ENCODE results near the gene C9orf153. TPM values are rescaled to one million over a fixed set of nuclear protein-coding genes. Genes with fewer than 3 reads are reported as not detected.
A peak's percentile ranks its signal among the peaks of the same experiment; 100 is the strongest.

Gene C9orf153
- total and polyA plus RNA-seq, 2 of the 13 experiments (the other 11 are each of a cell fraction or from before 2014, with no cell fraction given): 0.17 to 0.44 TPM

DNA sequence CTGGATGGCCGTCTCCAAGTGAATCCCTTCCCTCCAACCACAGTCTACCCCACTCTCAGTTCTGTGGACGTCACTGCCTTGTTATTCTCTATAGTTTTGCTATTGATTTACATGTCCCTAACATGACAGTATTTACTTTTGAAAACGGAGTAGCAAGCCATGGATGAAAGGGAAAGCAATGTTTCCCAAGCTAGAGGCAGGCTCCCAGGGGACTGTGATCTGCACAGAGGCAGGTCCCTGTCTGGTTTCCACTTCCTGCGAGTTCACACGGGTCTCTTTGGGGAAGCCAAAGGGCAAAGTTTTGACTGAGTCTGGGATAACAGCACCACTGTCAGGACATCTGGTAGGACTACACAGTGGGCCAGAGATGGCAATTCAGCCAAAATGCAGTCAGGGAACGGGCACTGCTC lies 12.7 kb downstream of the C9orf153 start (continued):
- TF ChIP-seq, protein P1, sequence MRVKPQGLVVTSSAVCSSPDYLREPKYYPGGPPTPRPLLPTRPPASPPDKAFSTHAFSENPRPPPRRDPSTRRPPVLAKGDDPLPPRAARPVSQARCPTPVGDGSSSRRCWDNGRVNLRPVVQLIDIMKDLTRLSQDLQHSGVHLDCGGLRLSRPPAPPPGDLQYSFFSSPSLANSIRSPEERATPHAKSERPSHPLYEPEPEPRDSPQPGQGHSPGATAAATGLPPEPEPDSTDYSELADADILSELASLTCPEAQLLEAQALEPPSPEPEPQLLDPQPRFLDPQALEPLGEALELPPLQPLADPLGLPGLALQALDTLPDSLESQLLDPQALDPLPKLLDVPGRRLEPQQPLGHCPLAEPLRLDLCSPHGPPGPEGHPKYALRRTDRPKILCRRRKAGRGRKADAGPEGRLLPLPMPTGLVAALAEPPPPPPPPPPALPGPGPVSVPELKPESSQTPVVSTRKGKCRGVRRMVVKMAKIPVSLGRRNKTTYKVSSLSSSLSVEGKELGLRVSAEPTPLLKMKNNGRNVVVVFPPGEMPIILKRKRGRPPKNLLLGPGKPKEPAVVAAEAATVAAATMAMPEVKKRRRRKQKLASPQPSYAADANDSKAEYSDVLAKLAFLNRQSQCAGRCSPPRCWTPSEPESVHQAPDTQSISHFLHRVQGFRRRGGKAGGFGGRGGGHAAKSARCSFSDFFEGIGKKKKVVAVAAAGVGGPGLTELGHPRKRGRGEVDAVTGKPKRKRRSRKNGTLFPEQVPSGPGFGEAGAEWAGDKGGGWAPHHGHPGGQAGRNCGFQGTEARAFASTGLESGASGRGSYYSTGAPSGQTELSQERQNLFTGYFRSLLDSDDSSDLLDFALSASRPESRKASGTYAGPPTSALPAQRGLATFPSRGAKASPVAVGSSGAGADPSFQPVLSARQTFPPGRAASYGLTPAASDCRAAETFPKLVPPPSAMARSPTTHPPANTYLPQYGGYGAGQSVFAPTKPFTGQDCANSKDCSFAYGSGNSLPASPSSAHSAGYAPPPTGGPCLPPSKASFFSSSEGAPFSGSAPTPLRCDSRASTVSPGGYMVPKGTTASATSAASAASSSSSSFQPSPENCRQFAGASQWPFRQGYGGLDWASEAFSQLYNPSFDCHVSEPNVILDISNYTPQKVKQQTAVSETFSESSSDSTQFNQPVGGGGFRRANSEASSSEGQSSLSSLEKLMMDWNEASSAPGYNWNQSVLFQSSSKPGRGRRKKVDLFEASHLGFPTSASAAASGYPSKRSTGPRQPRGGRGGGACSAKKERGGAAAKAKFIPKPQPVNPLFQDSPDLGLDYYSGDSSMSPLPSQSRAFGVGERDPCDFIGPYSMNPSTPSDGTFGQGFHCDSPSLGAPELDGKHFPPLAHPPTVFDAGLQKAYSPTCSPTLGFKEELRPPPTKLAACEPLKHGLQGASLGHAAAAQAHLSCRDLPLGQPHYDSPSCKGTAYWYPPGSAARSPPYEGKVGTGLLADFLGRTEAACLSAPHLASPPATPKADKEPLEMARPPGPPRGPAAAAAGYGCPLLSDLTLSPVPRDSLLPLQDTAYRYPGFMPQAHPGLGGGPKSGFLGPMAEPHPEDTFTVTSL (CRISPR knock-in tag; IDR thresholded peaks at IDR 0.05; ENCODE audit: borderline replicate concordance): 0 out of 2 replicates have a peak, but pooled peaks have one; percentile 16
- TF ChIP-seq HMG20B (CRISPR knock-in tag; conservative IDR thresholded peaks at IDR 0.05) (no peak), ZNF136 (CRISPR knock-in tag; IDR thresholded peaks at IDR 0.05; ENCODE audit: low read depth) (no peak), STAG1 (CRISPR knock-in tag; IDR thresholded peaks at IDR 0.05) (peak; percentile 68), XRCC5 (optimal IDR thresholded peaks at IDR 0.05; ENCODE audit: low read length) (peak; percentile 49), ZNF816 (CRISPR knock-in tag; IDR thresholded peaks at IDR 0.05; ENCODE audit: borderline replicate concordance) (no peak)
- TF ChIP-seq, protein P2, sequence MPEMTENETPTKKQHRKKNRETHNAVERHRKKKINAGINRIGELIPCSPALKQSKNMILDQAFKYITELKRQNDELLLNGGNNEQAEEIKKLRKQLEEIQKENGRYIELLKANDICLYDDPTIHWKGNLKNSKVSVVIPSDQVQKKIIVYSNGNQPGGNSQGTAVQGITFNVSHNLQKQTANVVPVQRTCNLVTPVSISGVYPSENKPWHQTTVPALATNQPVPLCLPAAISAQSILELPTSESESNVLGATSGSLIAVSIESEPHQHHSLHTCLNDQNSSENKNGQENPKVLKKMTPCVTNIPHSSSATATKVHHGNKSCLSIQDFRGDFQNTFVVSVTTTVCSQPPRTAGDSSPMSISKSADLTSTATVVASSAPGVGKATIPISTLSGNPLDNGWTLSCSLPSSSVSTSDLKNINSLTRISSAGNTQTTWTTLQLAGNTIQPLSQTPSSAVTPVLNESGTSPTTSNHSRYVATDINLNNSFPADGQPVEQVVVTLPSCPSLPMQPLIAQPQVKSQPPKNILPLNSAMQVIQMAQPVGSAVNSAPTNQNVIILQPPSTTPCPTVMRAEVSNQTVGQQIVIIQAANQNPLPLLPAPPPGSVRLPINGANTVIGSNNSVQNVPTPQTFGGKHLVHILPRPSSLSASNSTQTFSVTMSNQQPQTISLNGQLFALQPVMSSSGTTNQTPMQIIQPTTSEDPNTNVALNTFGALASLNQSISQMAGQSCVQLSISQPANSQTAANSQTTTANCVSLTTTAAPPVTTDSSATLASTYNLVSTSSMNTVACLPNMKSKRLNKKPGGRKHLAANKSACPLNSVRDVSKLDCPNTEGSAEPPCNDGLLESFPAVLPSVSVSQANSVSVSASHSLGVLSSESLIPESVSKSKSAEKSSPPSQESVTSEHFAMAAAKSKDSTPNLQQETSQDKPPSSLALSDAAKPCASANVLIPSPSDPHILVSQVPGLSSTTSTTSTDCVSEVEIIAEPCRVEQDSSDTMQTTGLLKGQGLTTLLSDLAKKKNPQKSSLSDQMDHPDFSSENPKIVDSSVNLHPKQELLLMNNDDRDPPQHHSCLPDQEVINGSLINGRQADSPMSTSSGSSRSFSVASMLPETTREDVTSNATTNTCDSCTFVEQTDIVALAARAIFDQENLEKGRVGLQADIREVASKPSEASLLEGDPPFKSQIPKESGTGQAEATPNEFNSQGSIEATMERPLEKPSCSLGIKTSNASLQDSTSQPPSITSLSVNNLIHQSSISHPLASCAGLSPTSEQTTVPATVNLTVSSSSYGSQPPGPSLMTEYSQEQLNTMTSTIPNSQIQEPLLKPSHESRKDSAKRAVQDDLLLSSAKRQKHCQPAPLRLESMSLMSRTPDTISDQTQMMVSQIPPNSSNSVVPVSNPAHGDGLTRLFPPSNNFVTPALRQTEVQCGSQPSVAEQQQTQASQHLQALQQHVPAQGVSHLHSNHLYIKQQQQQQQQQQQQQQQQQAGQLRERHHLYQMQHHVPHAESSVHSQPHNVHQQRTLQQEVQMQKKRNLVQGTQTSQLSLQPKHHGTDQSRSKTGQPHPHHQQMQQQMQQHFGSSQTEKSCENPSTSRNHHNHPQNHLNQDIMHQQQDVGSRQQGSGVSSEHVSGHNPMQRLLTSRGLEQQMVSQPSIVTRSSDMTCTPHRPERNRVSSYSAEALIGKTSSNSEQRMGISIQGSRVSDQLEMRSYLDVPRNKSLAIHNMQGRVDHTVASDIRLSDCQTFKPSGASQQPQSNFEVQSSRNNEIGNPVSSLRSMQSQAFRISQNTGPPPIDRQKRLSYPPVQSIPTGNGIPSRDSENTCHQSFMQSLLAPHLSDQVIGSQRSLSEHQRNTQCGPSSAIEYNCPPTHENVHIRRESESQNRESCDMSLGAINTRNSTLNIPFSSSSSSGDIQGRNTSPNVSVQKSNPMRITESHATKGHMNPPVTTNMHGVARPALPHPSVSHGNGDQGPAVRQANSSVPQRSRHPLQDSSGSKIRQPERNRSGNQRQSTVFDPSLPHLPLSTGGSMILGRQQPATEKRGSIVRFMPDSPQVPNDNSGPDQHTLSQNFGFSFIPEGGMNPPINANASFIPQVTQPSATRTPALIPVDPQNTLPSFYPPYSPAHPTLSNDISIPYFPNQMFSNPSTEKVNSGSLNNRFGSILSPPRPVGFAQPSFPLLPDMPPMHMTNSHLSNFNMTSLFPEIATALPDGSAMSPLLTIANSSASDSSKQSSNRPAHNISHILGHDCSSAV (CRISPR knock-in tag; IDR thresholded peaks at IDR 0.05; ENCODE audit: borderline replicate concordance): no peak
- TF ChIP-seq, protein P3, sequence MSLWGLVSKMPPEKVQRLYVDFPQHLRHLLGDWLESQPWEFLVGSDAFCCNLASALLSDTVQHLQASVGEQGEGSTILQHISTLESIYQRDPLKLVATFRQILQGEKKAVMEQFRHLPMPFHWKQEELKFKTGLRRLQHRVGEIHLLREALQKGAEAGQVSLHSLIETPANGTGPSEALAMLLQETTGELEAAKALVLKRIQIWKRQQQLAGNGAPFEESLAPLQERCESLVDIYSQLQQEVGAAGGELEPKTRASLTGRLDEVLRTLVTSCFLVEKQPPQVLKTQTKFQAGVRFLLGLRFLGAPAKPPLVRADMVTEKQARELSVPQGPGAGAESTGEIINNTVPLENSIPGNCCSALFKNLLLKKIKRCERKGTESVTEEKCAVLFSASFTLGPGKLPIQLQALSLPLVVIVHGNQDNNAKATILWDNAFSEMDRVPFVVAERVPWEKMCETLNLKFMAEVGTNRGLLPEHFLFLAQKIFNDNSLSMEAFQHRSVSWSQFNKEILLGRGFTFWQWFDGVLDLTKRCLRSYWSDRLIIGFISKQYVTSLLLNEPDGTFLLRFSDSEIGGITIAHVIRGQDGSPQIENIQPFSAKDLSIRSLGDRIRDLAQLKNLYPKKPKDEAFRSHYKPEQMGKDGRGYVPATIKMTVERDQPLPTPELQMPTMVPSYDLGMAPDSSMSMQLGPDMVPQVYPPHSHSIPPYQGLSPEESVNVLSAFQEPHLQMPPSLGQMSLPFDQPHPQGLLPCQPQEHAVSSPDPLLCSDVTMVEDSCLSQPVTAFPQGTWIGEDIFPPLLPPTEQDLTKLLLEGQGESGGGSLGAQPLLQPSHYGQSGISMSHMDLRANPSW (CRISPR knock-in tag; IDR thresholded peaks at IDR 0.05; ENCODE audit: borderline replicate concordance): no peak
- TF ChIP-seq, protein P4, sequence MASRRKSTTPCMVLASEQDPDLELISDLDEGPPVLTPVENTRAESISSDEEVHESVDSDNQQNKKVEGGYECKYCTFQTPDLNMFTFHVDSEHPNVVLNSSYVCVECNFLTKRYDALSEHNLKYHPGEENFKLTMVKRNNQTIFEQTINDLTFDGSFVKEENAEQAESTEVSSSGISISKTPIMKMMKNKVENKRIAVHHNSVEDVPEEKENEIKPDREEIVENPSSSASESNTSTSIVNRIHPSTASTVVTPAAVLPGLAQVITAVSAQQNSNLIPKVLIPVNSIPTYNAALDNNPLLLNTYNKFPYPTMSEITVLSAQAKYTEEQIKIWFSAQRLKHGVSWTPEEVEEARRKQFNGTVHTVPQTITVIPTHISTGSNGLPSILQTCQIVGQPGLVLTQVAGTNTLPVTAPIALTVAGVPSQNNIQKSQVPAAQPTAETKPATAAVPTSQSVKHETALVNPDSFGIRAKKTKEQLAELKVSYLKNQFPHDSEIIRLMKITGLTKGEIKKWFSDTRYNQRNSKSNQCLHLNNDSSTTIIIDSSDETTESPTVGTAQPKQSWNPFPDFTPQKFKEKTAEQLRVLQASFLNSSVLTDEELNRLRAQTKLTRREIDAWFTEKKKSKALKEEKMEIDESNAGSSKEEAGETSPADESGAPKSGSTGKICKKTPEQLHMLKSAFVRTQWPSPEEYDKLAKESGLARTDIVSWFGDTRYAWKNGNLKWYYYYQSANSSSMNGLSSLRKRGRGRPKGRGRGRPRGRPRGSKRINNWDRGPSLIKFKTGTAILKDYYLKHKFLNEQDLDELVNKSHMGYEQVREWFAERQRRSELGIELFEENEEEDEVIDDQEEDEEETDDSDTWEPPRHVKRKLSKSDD (CRISPR knock-in tag; IDR thresholded peaks at IDR 0.05; ENCODE audit: low read depth): no peak
